WTC11 (cell line): ENCODE measurements around the gene RGMA. TPM values are rescaled to one million over a fixed set of nuclear protein-coding genes. Genes with fewer than 3 reads are reported as not detected.

Experiments
- ATAC-seq: fragments of 200-7000 bp; cut with Tn5 transposase; 2 replicates; pipeline ENCODE4 v1.10.0; 2021; ENCODE audit warnings: mild to moderate bottlenecking, moderate library complexity
- CTCF ChIA-PET: fragments of 300-600 bp; sonication (Branson Sonifier 250); formaldehyde crosslinking; loops from one replicate; lab custom pipeline; 2021; ENCODE audit warnings: antibody characterized with exemption; lab: Charles Lee
- POLR2A ChIA-PET: fragments of 350-600 bp; sonication (Branson Sonifier 250); formaldehyde crosslinking; loops from one replicate; lab custom pipeline; 2021; ENCODE audit warnings: antibody characterized with exemption; lab: Charles Lee
- DNase-seq: peaks from one replicate; pipeline ENCODE4 v3.0.0; 2021; ENCODE audit warnings: low spot score
- H3K27ac Mint-ChIP-seq: 2 replicates; pipeline ENCODE4 v1.8.0; 2021; ENCODE audit warnings: mixed read lengths
- H3K27me3 Mint-ChIP-seq: 2 replicates; pipeline ENCODE4 v1.8.0; 2021; ENCODE audit warnings: low read depth, mild to moderate bottlenecking, moderate library complexity, mixed read lengths
- H3K36me3 Mint-ChIP-seq: 2 replicates; pipeline ENCODE4 v1.8.0; 2021; ENCODE audit warnings: mixed read lengths
- H3K4me1 Mint-ChIP-seq: 2 replicates; pipeline ENCODE4 v1.8.0; 2022; ENCODE audit warnings: mixed read lengths
- H3K4me3 Mint-ChIP-seq: 2 replicates; pipeline ENCODE4 v1.8.0; 2021; ENCODE audit warnings: mild to moderate bottlenecking, moderate library complexity, mixed read lengths
- H3K9me3 Mint-ChIP-seq: 2 replicates; pipeline ENCODE4 v1.8.0; 2021; ENCODE audit warnings: mixed read lengths
- ATF6 ChIP-seq: sonication (generic); formaldehyde crosslinking; IDR thresholded peaks from 2 replicates; pipeline ENCODE4 v1.8.1; 2023; ENCODE audit warnings: mild to moderate bottlenecking, missing genetic modification reagents
- E2F1 ChIP-seq: sonication (generic); formaldehyde crosslinking; IDR thresholded peaks from 2 replicates; pipeline ENCODE4 v1.8.0; 2022; ENCODE audit warnings: mild to moderate bottlenecking, missing genetic modification reagents
- ESRRA ChIP-seq: sonication (generic); formaldehyde crosslinking; IDR thresholded peaks from 2 replicates; pipeline ENCODE4 v1.8.1; 2022; ENCODE audit warnings: mild to moderate bottlenecking, missing genetic modification reagents, borderline replicate concordance
- FOXJ3 ChIP-seq: sonication (generic); formaldehyde crosslinking; IDR thresholded peaks from 2 replicates; pipeline ENCODE4 v1.9.0; 2021; ENCODE audit warnings: missing genetic modification reagents, mild to moderate bottlenecking, borderline replicate concordance
- FOXP1 ChIP-seq: sonication (generic); formaldehyde crosslinking; IDR thresholded peaks from 2 replicates; pipeline ENCODE4 v1.8.0; 2022; ENCODE audit warnings: missing genetic modification reagents, mild to moderate bottlenecking, moderate library complexity, borderline replicate concordance
- IRF1 ChIP-seq: sonication (generic); formaldehyde crosslinking; IDR thresholded peaks from 2 replicates; pipeline ENCODE4 v1.8.0; 2023; ENCODE audit warnings: missing genetic modification reagents
- JUN ChIP-seq: sonication (generic); formaldehyde crosslinking; IDR thresholded peaks from 2 replicates; pipeline ENCODE4 v1.8.0; 2023; ENCODE audit warnings: mild to moderate bottlenecking, missing genetic modification reagents
- MLX ChIP-seq: sonication (generic); formaldehyde crosslinking; IDR thresholded peaks from 2 replicates; pipeline ENCODE4 v1.8.1; 2023; ENCODE audit warnings: mild to moderate bottlenecking, missing genetic modification reagents, moderate library complexity
- NR3C1 ChIP-seq: sonication (generic); formaldehyde crosslinking; conservative IDR thresholded peaks from 2 replicates; pipeline ENCODE4 v1.8.1; 2023; ENCODE audit warnings: low read depth, mild to moderate bottlenecking, missing genetic modification reagents
- PRDM15 ChIP-seq: sonication (generic); formaldehyde crosslinking; IDR thresholded peaks from 2 replicates; pipeline ENCODE4 v1.8.0; 2022; ENCODE audit warnings: missing genetic modification reagents
- PREB ChIP-seq: sonication (generic); formaldehyde crosslinking; IDR thresholded peaks from 2 replicates; pipeline ENCODE4 v1.8.1; 2022; ENCODE audit warnings: mild to moderate bottlenecking, missing genetic modification reagents, moderate library complexity, borderline replicate concordance
- PRRX2 ChIP-seq: fragments of 250-450 bp; sonication (Bioruptor Pico); IDR thresholded peaks from 2 replicates; pipeline ENCODE4 v1.8.0; 2021; ENCODE audit warnings: mild to moderate bottlenecking
- SMAD4 ChIP-seq: sonication (generic); formaldehyde crosslinking; IDR thresholded peaks from 2 replicates; pipeline ENCODE4 v1.8.0; 2022; ENCODE audit warnings: mild to moderate bottlenecking, missing genetic modification reagents
- TP53 ChIP-seq: sonication (generic); formaldehyde crosslinking; IDR thresholded peaks from 2 replicates; pipeline ENCODE4 v1.8.1; 2023; ENCODE audit warnings: mild to moderate bottlenecking, missing genetic modification reagents
- USF1 ChIP-seq: sonication (generic); formaldehyde crosslinking; IDR thresholded peaks from 2 replicates; pipeline ENCODE4 v1.8.0; 2022; ENCODE audit warnings: mild to moderate bottlenecking, missing genetic modification reagents
- ZBTB21 ChIP-seq: sonication (generic); formaldehyde crosslinking; IDR thresholded peaks from 2 replicates; pipeline ENCODE4 v1.8.1; 2023; ENCODE audit warnings: mild to moderate bottlenecking, missing genetic modification reagents, borderline replicate concordance
- ZNF138 ChIP-seq: sonication (generic); formaldehyde crosslinking; conservative IDR thresholded peaks from 2 replicates; pipeline ENCODE4 v1.8.1; 2022; ENCODE audit warnings: mild to moderate bottlenecking, moderate library complexity, missing genetic modification reagents
- ZNF281 ChIP-seq: sonication (generic); formaldehyde crosslinking; IDR thresholded peaks from 2 replicates; pipeline ENCODE4 v1.8.0; 2023; ENCODE audit warnings: mild to moderate bottlenecking, missing genetic modification reagents
- ZSCAN18 ChIP-seq: fragments of 250-450 bp; sonication (Bioruptor Pico); IDR thresholded peaks from 2 replicates; pipeline ENCODE4 v2.1.2; 2022; ENCODE audit warnings: mild to moderate bottlenecking, moderate library complexity
- total RNA-seq: library from RNA; stranded (reverse); gene quantifications from 3 replicates; pipeline ENCODE4 v1.2.3, GENCODE V29; 2021

The RGMA gene
- total RNA-seq, 1 experiment from 2014 or later: 47.2 TPM

GRCh38 chr15:93035092-93035915 is 53.7 kb downstream of the RGMA start:
- no peak overlapping the region for H3K27ac Mint-ChIP-seq
- DNase-seq: no peak
- POLR2A ChIA-PET: no interaction called here
- no peak for TF ChIP-seq USF1 (CRISPR knock-in tag)
- TF ChIP-seq ESRRA (CRISPR knock-in tag): no peak
- TF ChIP-seq FOXP1 (CRISPR knock-in tag): no peak
- TF ChIP-seq TP53 (CRISPR knock-in tag): no peak
- TF ChIP-seq FOXJ3: no peak
- TF ChIP-seq PRRX2 (CRISPR knock-in tag): no peak
- TF ChIP-seq ATF6 (CRISPR knock-in tag): no peak
- no peak for TF ChIP-seq SMAD4 (CRISPR knock-in tag)
- no peak for TF ChIP-seq ZNF281
- no peak for TF ChIP-seq PRDM15 (CRISPR knock-in tag)
- no peak for TF ChIP-seq ZNF138
- no peak for TF ChIP-seq PREB (CRISPR knock-in tag)
- TF ChIP-seq E2F1 (CRISPR knock-in tag): no peak
- TF ChIP-seq ZSCAN18 (CRISPR knock-in tag): no peak
- no peak for TF ChIP-seq JUN
- TF ChIP-seq MLX (CRISPR knock-in tag): no peak
- no peak for TF ChIP-seq NR3C1 (CRISPR knock-in tag)
- TF ChIP-seq IRF1: no peak
- no peak for TF ChIP-seq ZBTB21
- CTCF ChIA-PET: interaction anchor here (0.5 to 2.5 kb wide), 16 partner anchors 9 to 1084 kb away, joined by 3 to 20 read pairs (median 4); no protein-coding TSS in a partner anchor
- peaks cover 5% of the 10 kb centered on the region for H3K36me3 Mint-ChIP-seq
- no peak overlapping the region for H3K4me3 Mint-ChIP-seq
- H3K27me3 Mint-ChIP-seq: no peaks in the 10 kb centered on the region
- peaks cover 5% of the 10 kb centered on the region for H3K9me3 Mint-ChIP-seq
- H3K4me1 Mint-ChIP-seq: peaks cover 13% of the 10 kb centered on the region
- ATAC-seq: peak; percentile 7; the same call in 1 of the 2 replicates
